ENCODE data around the gene BST1.
A peak's percentile ranks its signal among the peaks of the same experiment; 100 is the strongest.
"Not testable (repeated sequence)": the region's sequence is repeated elsewhere in the genome, so short reads cannot be mapped to it uniquely, and the experiment has no call there.

Gene BST1

GRCh38 chr4:15753081-15753480, 50.2 kb downstream of the BST1 start:
- in situ Hi-C loops (cut with MboI; ENCODE audit: low sequenced_read_pairs), result no loop called here
- DNase-seq (ENCODE audit: low spot score in 2 of 2), result no peak
- H3K4me1 ChIP-seq, result no peaks in the 10 kb centered on the region

GRCh38 chr4:15753786-15754185, 50.9 kb downstream of the BST1 start:
- no peak overlapping the region for H3K4me3 ChIP-seq
- in situ Hi-C loops (cut with MboI; ENCODE audit: low sequenced_read_pairs), result no loop called here

More at GRCh38 chr4:15753081-15753480, 50.2 kb downstream of the BST1 start:
- H3K27me3 ChIP-seq (ENCODE audit: low read depth), result no peaks in the 10 kb centered on the region
- no peak overlapping the region for H3K4me3 ChIP-seq
- no peaks in the 10 kb centered on the region for H3K36me3 ChIP-seq (replicated peaks)
- H3K9me3 ChIP-seq, result no peaks in the 10 kb centered on the region

GRCh38 chr4:15754323-15754722, 51.5 kb downstream of the BST1 start:
- H3K9me3 ChIP-seq, result no peaks in the 10 kb centered on the region
- H3K36me3 ChIP-seq (replicated peaks), result no peaks in the 10 kb centered on the region
- DNase-seq (ENCODE audit: low spot score in 2 of 2), result no peak
- H3K4me1 ChIP-seq, result no peaks in the 10 kb centered on the region
- no peaks in the 10 kb centered on the region for H3K27me3 ChIP-seq (ENCODE audit: low read depth)
- in situ Hi-C loops (cut with MboI; ENCODE audit: low sequenced_read_pairs), result no loop called here
- no peak overlapping the region for H3K4me3 ChIP-seq

More at GRCh38 chr4:15753786-15754185, 50.9 kb downstream of the BST1 start:
- Histone ChIP-seq H3K4me1 (no peaks in the 10 kb centered on the region), H3K36me3 (replicated peaks) (no peaks in the 10 kb centered on the region), H3K27me3 (ENCODE audit: low read depth) (no peaks in the 10 kb centered on the region), H3K9me3 (no peaks in the 10 kb centered on the region)
- no peak for DNase-seq (ENCODE audit: low spot score in 2 of 2)

GRCh38 chr4:15755321-15756155, 52.7 kb downstream of the BST1 start:
- no peak for DNase-seq (ENCODE audit: low spot score in 2 of 2)
- no peaks in the 10 kb centered on the region for H3K4me1 ChIP-seq
- in situ Hi-C loops (cut with MboI; ENCODE audit: low sequenced_read_pairs), result no loop called here
- H3K27me3 ChIP-seq (ENCODE audit: low read depth), result no peaks in the 10 kb centered on the region
- H3K9me3 ChIP-seq, result no peaks in the 10 kb centered on the region
- H3K4me3 ChIP-seq, result no peak overlapping the region
- no peaks in the 10 kb centered on the region for H3K36me3 ChIP-seq (replicated peaks)

- in situ Hi-C loops (cut with MboI; ENCODE audit: low sequenced_read_pairs), result no loop called here
- H3K4me1 ChIP-seq, result no peaks in the 10 kb centered on the region
- H3K36me3 ChIP-seq (replicated peaks), result no peaks in the 10 kb centered on the region
- H3K27me3 ChIP-seq (ENCODE audit: low read depth), result no peaks in the 10 kb centered on the region
- H3K9me3 ChIP-seq, result no peaks in the 10 kb centered on the region
- peak in 1 of 2 experiments; percentile 53 for DNase-seq (ENCODE audit: low spot score in 2 of 2)
- no peak overlapping the region for H3K4me3 ChIP-seq
These were observed 53.5 kb downstream of the BST1 start for GRCh38 chr4:15756361-15756861.

- Histone ChIP-seq H3K27me3 (ENCODE audit: low read depth) (no peaks in the 10 kb centered on the region), H3K36me3 (replicated peaks) (no peaks in the 10 kb centered on the region), H3K4me1 (no peaks in the 10 kb centered on the region), H3K4me3 (no peak overlapping the region), H3K9me3 (no peaks in the 10 kb centered on the region)
- in situ Hi-C loops (cut with MboI; ENCODE audit: low sequenced_read_pairs), result no loop called here
- no peak for DNase-seq (ENCODE audit: low spot score in 2 of 2)
These were observed 54.2 kb downstream of the BST1 start for GRCh38 chr4:15757054-15757453.

- H3K4me1 ChIP-seq, result no peaks in the 10 kb centered on the region
- no peaks in the 10 kb centered on the region for H3K36me3 ChIP-seq (replicated peaks)
- no peak overlapping the region for H3K4me3 ChIP-seq
- no peaks in the 10 kb centered on the region for H3K9me3 ChIP-seq
- DNase-seq (ENCODE audit: low spot score in 2 of 2), result no peak
- no peaks in the 10 kb centered on the region for H3K27me3 ChIP-seq (ENCODE audit: low read depth)
- in situ Hi-C loops (cut with MboI; ENCODE audit: low sequenced_read_pairs), result no loop called here
These were observed 55.4 kb downstream of the BST1 start for GRCh38 chr4:15758294-15758693.

- DNase-seq (ENCODE audit: low spot score in 2 of 2); H3K36me3 ChIP-seq (replicated peaks); in situ Hi-C loops (cut with MboI; ENCODE audit: low sequenced_read_pairs); H3K27me3 ChIP-seq (ENCODE audit: low read depth); H3K4me3 ChIP-seq; H3K9me3 ChIP-seq; H3K4me1 ChIP-seq: not testable (repeated sequence)
These were observed 59.6 kb downstream of the BST1 start for GRCh38 chr4:15762460-15762859.

GRCh38 chr4:15765391-15765790, 62.5 kb downstream of the BST1 start:
- Histone ChIP-seq H3K9me3 (no peaks in the 10 kb centered on the region), H3K36me3 (replicated peaks) (no peaks in the 10 kb centered on the region), H3K4me3 (no peak overlapping the region), H3K4me1 (no peaks in the 10 kb centered on the region), H3K27me3 (ENCODE audit: low read depth) (no peaks in the 10 kb centered on the region)
- no peak for DNase-seq (ENCODE audit: low spot score in 2 of 2)
- in situ Hi-C loops (cut with MboI; ENCODE audit: low sequenced_read_pairs), result no loop called here

GRCh38 chr4:15765910-15766697, 63.2 kb downstream of the BST1 start:
- no peaks in the 10 kb centered on the region for H3K9me3 ChIP-seq
- no peaks in the 10 kb centered on the region for H3K4me1 ChIP-seq
- no peaks in the 10 kb centered on the region; the same call in 1 of the 2 replicates for H3K27me3 ChIP-seq (ENCODE audit: low read depth)
- no peaks in the 10 kb centered on the region for H3K36me3 ChIP-seq (replicated peaks)
- H3K4me3 ChIP-seq, result no peak overlapping the region
- DNase-seq (ENCODE audit: low spot score in 2 of 2), result no peak
- in situ Hi-C loops (cut with MboI; ENCODE audit: low sequenced_read_pairs), result no loop called here

- in situ Hi-C loops (cut with MboI; ENCODE audit: low sequenced_read_pairs), result no loop called here
These were observed 64.0 kb downstream of the BST1 start for GRCh38 chr4:15766821-15767220.

GRCh38 chr4:15769202-15769601, 66.3 kb downstream of the BST1 start:
- Histone ChIP-seq H3K4me3 (no peak overlapping the region), H3K36me3 (replicated peaks) (no peaks in the 10 kb centered on the region), H3K9me3 (no peaks in the 10 kb centered on the region), H3K4me1 (no peaks in the 10 kb centered on the region), H3K27me3 (ENCODE audit: low read depth) (peaks cover 10% of the 10 kb centered on the region)
- in situ Hi-C loops (cut with MboI; ENCODE audit: low sequenced_read_pairs), result no loop called here
- DNase-seq (ENCODE audit: low spot score in 2 of 2), result no peak

More at GRCh38 chr4:15766821-15767220, 64.0 kb downstream of the BST1 start:
- Histone ChIP-seq H3K4me3 (no peak overlapping the region), H3K4me1 (no peaks in the 10 kb centered on the region), H3K27me3 (ENCODE audit: low read depth) (peaks cover 7% of the 10 kb centered on the region), H3K36me3 (replicated peaks) (no peaks in the 10 kb centered on the region), H3K9me3 (no peaks in the 10 kb centered on the region)
- DNase-seq (ENCODE audit: low spot score in 2 of 2), result no peak

GRCh38 chr4:15771216-15772058, 68.6 kb downstream of the BST1 start:
- Histone ChIP-seq H3K9me3 (no peaks in the 10 kb centered on the region), H3K27me3 (ENCODE audit: low read depth) (peaks cover 16% of the 10 kb centered on the region), H3K36me3 (replicated peaks) (no peaks in the 10 kb centered on the region), H3K4me1 (no peaks in the 10 kb centered on the region), H3K4me3 (no peak overlapping the region)
- no peak for DNase-seq (ENCODE audit: low spot score in 2 of 2)
- in situ Hi-C loops (cut with MboI; ENCODE audit: low sequenced_read_pairs), result no loop called here

All from HAP-1 (cell line).